ENCODE measurements around the gene SLF2.

SLF2 gene

DNA sequence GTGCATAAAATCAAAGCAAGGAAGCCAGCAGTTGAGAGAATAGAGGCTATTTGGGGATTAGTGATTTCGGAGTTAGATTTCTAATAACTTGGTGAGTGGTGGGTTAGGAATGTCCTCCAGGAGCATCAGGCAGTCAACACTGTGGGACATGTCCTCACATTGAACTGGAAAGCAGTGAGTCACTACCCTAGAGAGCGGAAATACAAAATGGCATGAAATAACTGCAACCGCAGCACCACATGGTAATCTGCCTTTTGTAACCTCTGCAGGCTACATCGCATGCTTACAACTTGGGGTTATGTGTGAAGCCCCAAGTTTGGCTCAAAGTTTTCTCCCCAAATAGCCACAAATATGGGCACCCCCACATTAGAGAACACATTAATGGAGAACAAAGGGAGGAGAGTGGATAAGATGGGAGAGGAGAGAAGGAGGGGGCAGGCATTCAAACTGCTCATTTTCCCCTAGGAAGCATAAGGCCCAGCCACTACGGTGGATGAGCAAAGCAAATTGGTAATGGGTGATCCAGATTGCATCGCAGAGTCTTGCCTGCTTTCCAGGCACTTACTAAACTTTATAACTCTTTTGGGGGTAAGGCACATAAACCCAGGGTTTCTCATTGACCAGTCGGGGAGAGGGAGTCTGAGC lies 22.0 kb upstream of the SLF2 start:
- TF ChIP-seq, protein P1, sequence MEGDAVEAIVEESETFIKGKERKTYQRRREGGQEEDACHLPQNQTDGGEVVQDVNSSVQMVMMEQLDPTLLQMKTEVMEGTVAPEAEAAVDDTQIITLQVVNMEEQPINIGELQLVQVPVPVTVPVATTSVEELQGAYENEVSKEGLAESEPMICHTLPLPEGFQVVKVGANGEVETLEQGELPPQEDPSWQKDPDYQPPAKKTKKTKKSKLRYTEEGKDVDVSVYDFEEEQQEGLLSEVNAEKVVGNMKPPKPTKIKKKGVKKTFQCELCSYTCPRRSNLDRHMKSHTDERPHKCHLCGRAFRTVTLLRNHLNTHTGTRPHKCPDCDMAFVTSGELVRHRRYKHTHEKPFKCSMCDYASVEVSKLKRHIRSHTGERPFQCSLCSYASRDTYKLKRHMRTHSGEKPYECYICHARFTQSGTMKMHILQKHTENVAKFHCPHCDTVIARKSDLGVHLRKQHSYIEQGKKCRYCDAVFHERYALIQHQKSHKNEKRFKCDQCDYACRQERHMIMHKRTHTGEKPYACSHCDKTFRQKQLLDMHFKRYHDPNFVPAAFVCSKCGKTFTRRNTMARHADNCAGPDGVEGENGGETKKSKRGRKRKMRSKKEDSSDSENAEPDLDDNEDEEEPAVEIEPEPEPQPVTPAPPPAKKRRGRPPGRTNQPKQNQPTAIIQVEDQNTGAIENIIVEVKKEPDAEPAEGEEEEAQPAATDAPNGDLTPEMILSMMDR (IDR thresholded peaks at IDR 0.05; ENCODE audit: low read depth, low read length): no peak
- peak; percentile 92 to 97 for DNase-seq (ENCODE audit: low read depth in 2 of 2)
- no peak overlapping the region for H3K4me3 ChIP-seq (replicated peaks in 1 of 2; ENCODE audit: low read depth in 2 of 2, low read length in 2 of 2)

- no peak overlapping the region for H3K4me3 ChIP-seq (replicated peaks in 1 of 2; ENCODE audit: low read depth in 2 of 2, low read length in 2 of 2)
- TF ChIP-seq, protein P1 (IDR thresholded peaks at IDR 0.05; ENCODE audit: low read depth, low read length): no peak
- DNase-seq (ENCODE audit: low read depth in 2 of 2): no peak
Measured at GRCh38 chr10:100894033-100894432, 18.7 kb upstream of the SLF2 start.

DNA sequence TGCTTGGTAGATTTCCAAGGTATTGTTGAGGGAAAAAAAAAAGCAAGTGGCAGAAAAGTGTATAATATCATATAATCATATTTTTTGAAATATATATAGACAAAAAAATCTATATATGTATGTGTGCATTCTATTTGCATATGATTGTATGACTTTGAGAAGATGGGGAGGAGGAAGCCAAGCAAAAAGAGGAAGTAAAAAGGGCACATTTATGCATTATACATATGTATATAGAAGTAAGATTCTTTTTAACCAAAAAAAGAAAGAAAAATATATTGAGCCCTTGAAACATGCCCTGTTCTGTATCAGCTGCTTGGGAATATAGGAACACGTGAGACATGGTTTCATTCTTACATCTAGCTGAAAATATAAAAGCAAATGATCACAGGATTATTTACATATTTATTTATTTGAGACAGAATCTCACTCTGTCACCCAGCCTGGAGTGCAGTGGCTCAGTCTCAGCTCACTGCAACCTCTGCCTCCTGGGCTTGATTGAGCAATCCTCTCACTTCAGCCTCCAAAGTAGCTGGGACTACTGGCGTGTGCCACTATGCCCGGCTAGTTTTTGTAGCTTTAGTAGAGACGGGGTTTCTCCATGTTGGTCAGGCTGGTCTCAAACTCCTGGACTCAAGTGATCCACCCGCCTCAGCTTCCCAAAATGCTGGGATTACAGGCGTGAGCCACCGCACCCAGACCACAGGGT lies 18.0 kb upstream of the SLF2 start:
- H3K4me3 ChIP-seq (replicated peaks in 1 of 2; ENCODE audit: low read depth in 2 of 2, low read length in 2 of 2): no peak overlapping the region
- DNase-seq (ENCODE audit: low read depth in 2 of 2): no peak
- TF ChIP-seq, protein P1 (IDR thresholded peaks at IDR 0.05; ENCODE audit: low read depth, low read length): no peak

DNA sequence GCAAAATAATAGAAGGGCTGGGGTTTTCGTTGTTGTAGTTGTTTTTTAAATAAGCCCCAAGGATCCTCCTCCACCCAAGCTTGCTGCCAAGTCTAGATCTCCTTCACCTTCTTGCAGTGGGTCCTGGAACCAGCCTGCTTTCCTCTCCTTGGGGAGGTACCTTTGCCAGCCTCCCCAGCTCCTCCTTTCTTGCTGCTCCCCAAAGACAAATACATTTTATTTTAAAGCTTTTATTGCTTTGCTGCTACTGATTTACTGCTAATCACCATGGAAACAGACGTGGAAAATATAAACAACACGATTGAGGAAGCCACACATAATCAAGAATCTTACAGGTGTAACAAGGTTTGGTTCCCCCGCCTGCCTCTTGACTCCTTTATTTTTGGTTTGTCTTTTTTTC lies 17.4 kb upstream of the SLF2 start:
- no peak overlapping the region for H3K4me3 ChIP-seq (replicated peaks in 1 of 2; ENCODE audit: low read depth in 2 of 2, low read length in 2 of 2)
- no peak for DNase-seq (ENCODE audit: low read depth in 2 of 2)
- TF ChIP-seq, protein P1 (IDR thresholded peaks at IDR 0.05; ENCODE audit: low read depth, low read length): no peak

DNA sequence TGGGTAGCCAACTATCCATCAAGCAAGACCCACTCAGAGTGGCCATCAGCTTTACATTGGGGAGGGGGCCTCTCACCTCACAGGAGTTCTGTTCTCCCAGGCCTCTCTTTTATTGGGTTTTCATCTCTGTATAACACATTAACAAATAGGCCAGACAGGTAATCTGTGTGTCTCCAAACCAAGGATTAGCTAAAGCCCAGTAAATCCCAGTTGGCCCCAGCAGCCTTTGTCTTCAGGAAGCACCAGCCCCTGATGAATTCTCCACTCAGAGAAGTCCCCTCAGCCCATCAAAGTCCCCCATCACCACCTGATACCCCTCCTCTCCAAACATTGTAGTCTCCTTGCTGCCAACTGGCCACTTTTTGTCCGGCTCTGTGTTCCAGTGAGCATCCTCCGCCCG lies 16.9 kb upstream of the SLF2 start:
- TF ChIP-seq, protein P1 (IDR thresholded peaks at IDR 0.05; ENCODE audit: low read depth, low read length): no peak
- no peak overlapping the region for H3K4me3 ChIP-seq (replicated peaks in 1 of 2; ENCODE audit: low read depth in 2 of 2, low read length in 2 of 2)
- DNase-seq (ENCODE audit: low read depth in 2 of 2): no peak

DNA sequence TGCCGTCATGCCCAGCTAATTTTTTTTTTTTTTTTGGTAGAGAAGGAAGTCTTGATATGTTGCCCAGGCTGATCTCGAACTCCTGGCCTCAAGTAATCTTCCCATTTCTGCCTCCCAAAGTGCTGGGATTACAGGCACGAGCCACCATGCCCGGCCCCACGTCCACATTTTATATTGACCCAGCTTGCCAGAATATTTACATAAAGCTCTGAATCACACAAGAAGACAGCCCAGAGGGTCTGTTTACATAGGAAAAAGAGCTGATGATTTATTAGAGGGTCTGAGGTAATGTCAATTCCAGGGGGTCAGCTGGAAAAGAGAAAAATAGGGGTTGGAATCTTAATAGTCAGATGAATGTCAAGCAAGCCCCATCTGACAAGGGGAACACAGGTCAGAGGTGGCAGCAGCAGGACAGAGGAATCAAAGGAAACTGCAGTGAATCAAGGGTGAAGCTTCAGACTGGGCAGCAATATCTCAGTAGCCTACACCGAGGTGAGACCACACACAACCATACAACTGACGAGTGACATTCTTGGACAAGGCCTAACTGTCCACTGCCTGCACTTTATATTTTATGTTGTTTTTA lies 15.8 kb upstream of the SLF2 start:
- H3K4me3 ChIP-seq (replicated peaks in 1 of 2; ENCODE audit: low read depth in 2 of 2, low read length in 2 of 2): no peak overlapping the region
- DNase-seq (ENCODE audit: low read depth in 2 of 2): no peak
- TF ChIP-seq, protein P1 (IDR thresholded peaks at IDR 0.05; ENCODE audit: low read depth, low read length): no peak

Measured in cardiac fibroblast (primary cell).